K562 (cell line): ENCODE results near the gene UNC80. TPM values are rescaled to one million over a fixed set of nuclear protein-coding genes. Genes with fewer than 3 reads are reported as not detected.

Source experiments
- CHAMP1 ChIP-seq: fragments of 450-650 bp; IDR thresholded peaks from 2 replicates; pipeline ENCODE4 v1.6.1; 2016; ENCODE audit warnings: mild to moderate bottlenecking
- CREB1 ChIP-seq, 2 experiments: sonication (generic) in 1 of 2; formaldehyde crosslinking in 1 of 2; IDR thresholded peaks; 2 replicates each; pipeline versions ENCODE4 v1.6.1 to v1.8.0; 2012 to 2022; ENCODE audit warnings: inconsistent platforms in 1 of 2, mild to moderate bottlenecking in 1 of 2, missing genetic modification reagents in 1 of 2, moderate library complexity in 1 of 2
- CXXC5 ChIP-seq: fragments of 250-450 bp; sonication (Bioruptor Pico); IDR thresholded peaks from 2 replicates; pipeline ENCODE4 v1.8.0; 2022; ENCODE audit warnings: inconsistent platforms, mild to moderate bottlenecking, moderate library complexity
- DACH1 ChIP-seq: fragments of 450-650 bp; IDR thresholded peaks from 2 replicates; pipeline ENCODE4 v1.6.1; 2018; ENCODE audit not compliant: partially characterized antibody
- ELF2 ChIP-seq: fragments of 250-450 bp; sonication (Bioruptor Pico); IDR thresholded peaks from 2 replicates; pipeline ENCODE4 v1.5.0; 2021; ENCODE audit warnings: mild to moderate bottlenecking
- KDM5B ChIP-seq: fragments of 200-600 bp; sonication (generic); IDR thresholded peaks from 2 replicates; pipeline ENCODE4 v1.6.1; 2012; ENCODE audit warnings: low read depth, mild to moderate bottlenecking, moderate library complexity, low read length, control low read depth, inconsistent platforms; ENCODE audit not compliant: insufficient replicate concordance
- L3MBTL2 ChIP-seq: fragments of 450-650 bp; IDR thresholded peaks from 2 replicates; pipeline ENCODE4 v1.6.1; 2016; ENCODE audit warnings: mild to moderate bottlenecking, moderate library complexity
- MCM3 ChIP-seq: fragments of 450-650 bp; IDR thresholded peaks from 2 replicates; pipeline ENCODE4 v1.6.1; 2016
- MCM5 ChIP-seq: fragments of 450-650 bp; IDR thresholded peaks from 2 replicates; pipeline ENCODE4 v1.6.1; 2016; ENCODE audit warnings: low read depth
- MED1 ChIP-seq: sonication (generic); formaldehyde crosslinking; IDR thresholded peaks from 2 replicates; pipeline ENCODE4 v1.8.1; 2023; ENCODE audit warnings: missing genetic modification reagents, borderline replicate concordance
- MYC ChIP-seq, 2 experiments: fragments of 250-450 bp in 1 of 2; sonication (Bioruptor Pico) in 1 of 2; IDR thresholded peaks; 2 replicates each; pipeline versions ENCODE4 v1.5.1 to v1.6.1; 2012 to 2021; ENCODE audit warnings: low read depth in 2 of 2, borderline replicate concordance in 1 of 2, improper control_type of control experiment in 1 of 2, low read length in 1 of 2, mild to moderate bottlenecking in 1 of 2, moderate library complexity in 1 of 2
- NFE2 ChIP-seq: IDR thresholded peaks from 2 replicates; pipeline ENCODE4 v1.6.1; 2014; ENCODE audit warnings: antibody characterized with exemption, low read depth
- POLR2AphosphoS2 ChIP-seq: IDR thresholded peaks from 2 replicates; pipeline ENCODE4 v1.6.1; 2012; ENCODE audit warnings: low read length, improper control_type of control experiment
- POLR2H ChIP-seq: IDR thresholded peaks from 2 replicates; pipeline ENCODE4 v1.6.1; 2016; ENCODE audit warnings: missing genetic modification characterization, low read depth, mild to moderate bottlenecking, control low read depth, missing compliant biosample characterization, moderate library complexity
- RBM17 ChIP-seq: fragments of 200-400 bp; formaldehyde crosslinking; IDR thresholded peaks from 2 replicates; pipeline ENCODE4 v1.6.1; 2017; ENCODE audit warnings: low read depth, mild to moderate bottlenecking, low read length, borderline replicate concordance
- SIX5 ChIP-seq, 2 experiments: IDR thresholded peaks; 2 replicates each; pipeline ENCODE4 v1.6.1; 2011; ENCODE audit warnings: low read length in 2 of 2, borderline replicate concordance in 1 of 2, low read depth in 1 of 2, mild to moderate bottlenecking in 1 of 2, moderate library complexity in 1 of 2; ENCODE audit not compliant: insufficient read depth in 1 of 2
- SRSF7 ChIP-seq: fragments of 200-400 bp; formaldehyde crosslinking; optimal IDR thresholded peaks from 2 replicates; pipeline ENCODE3; 2017; ENCODE audit warnings: mild to moderate bottlenecking, low read depth, low read length
- TAF1 ChIP-seq: IDR thresholded peaks from 2 replicates; pipeline ENCODE4 v1.6.1; 2011; ENCODE audit warnings: mild to moderate bottlenecking, low read length, moderate library complexity; ENCODE audit not compliant: insufficient read depth, control insufficient read depth, severe bottlenecking; ENCODE audit errors: extremely low read depth
- TFAM ChIP-seq: fragments of 250-450 bp; sonication (Bioruptor Pico); conservative IDR thresholded peaks from 2 replicates; pipeline ENCODE4 v1.5.0; 2021; ENCODE audit warnings: mild to moderate bottlenecking, moderate library complexity
- ZBTB5 ChIP-seq: fragments of 450-650 bp; IDR thresholded peaks from 2 replicates; pipeline ENCODE4 v1.6.1; 2017; ENCODE audit warnings: antibody characterized with exemption
- ZNF766 ChIP-seq: fragments of 200-800 bp; sonication (Bioruptor generic); conservative IDR thresholded peaks from 2 replicates; pipeline ENCODE4 v1.6.1; 2016; ENCODE audit warnings: missing genetic modification characterization, missing compliant biosample characterization
- polyA plus RNA-seq, 8 experiments: library from polyadenylated mRNA; depleted of rRNA in 4 of 8; stranded (reverse) in 5 of 8; unstranded in 3 of 8; fragments of >200 nt; fragmentation: Nextera tagmentation in 2 of 8; fragmentation: Illumina TruSeq in 1 of 8; extraction: Ambion mirVana in 2 of 8; extraction: Trizol in 1 of 8; gene quantifications; 2 replicates each; pipeline versions ENCODE4 v1.2.1 to v1.2.3, GENCODE V29; 2011 to 2014; ENCODE audit warnings: inconsistent platforms in 1 of 8, missing spikeins in 1 of 8
- total RNA-seq, 7 experiments: library from RNA; depleted of rRNA in 6 of 7; stranded (reverse); fragments of >200 nt in 6 of 7; fragmentation: Illumina TruSeq in 2 of 7; extraction: Trizol in 2 of 7; gene quantifications; 2 replicates each; pipeline versions ENCODE4 v1.2.1 to v1.2.3, GENCODE V29; 2011 to 2021; ENCODE audit warnings: low replicate concordance in 1 of 7

UNC80 gene
- total and polyA plus RNA-seq, 9 of the 15 experiments (the other 6 are each of a cell fraction or from before 2014, with no cell fraction given): under 0.01 to 0.04 (median 0.01) TPM; not detected in 5

GRCh38 chr2:210002158-210003157 is 230.8 kb downstream of the UNC80 start, which contains the start of gene RPE (continued):
- TF ChIP-seq SIX5 (IDR thresholded peaks at IDR 0.05; ENCODE audit: borderline replicate concordance in 1 of 2, insufficient read depth in 1 of 2, low read depth in 1 of 2, low read length in 2 of 2) (no peak; a peak in 1 of 4 replicates), KDM5B (peak; percentile 61), TFAM (no peak), CREB1 (IDR thresholded peaks at IDR 0.05) (peak; percentile 42; the same call in 1 of the 2 replicates), CREB1 (CRISPR knock-in tag; IDR thresholded peaks at IDR 0.05) (no peak), L3MBTL2 (peak; percentile 22; the same call in 1 of the 2 replicates), POLR2AphosphoS2 (no peak), POLR2H (peak; percentile 75), CHAMP1 (no peak), NFE2 (no peak), MCM5 (no peak), MCM3 (no peak), ELF2 (peak; percentile 64), SRSF7 (no peak), ZBTB5 (no peak), RBM17 (no peak), MYC (IDR thresholded peaks at IDR 0.05; ENCODE audit: low read depth, low read length) (peak; percentile 66; the same call in 1 of the 2 replicates), MYC (CRISPR knock-in tag; IDR thresholded peaks at IDR 0.05; ENCODE audit: borderline replicate concordance, low read depth) (no peak; the same call in 1 of the 2 replicates), TAF1 (peak; percentile 70), MED1 (CRISPR knock-in tag) (no peak), DACH1 (no peak), ZNF766 (CRISPR knock-in tag) (no peak), CXXC5 (CRISPR knock-in tag) (peak; percentile 56)
